ENCODE measurements around the gene CCDC91.

CCDC91 gene

GRCh38 chr12:28486521-28486920 is 296.3 kb downstream of the CCDC91 start:
- Histone ChIP-seq H3K27me3 (replicated peaks; ENCODE audit: control insufficient read depth, insufficient read depth, low read length) (no peaks in the 10 kb centered on the region), H3K36me3 (ENCODE audit: control insufficient read depth, insufficient read depth, low read length) (no peaks in the 10 kb centered on the region), H3K4me3 (replicated peaks; ENCODE audit: low read depth, low read length) (no peak overlapping the region)
- TF ChIP-seq CTCF (IDR thresholded peaks at IDR 0.05; ENCODE audit: insufficient read depth, low read length, poor library complexity, severe bottlenecking) = no peak
- no peak for DNase-seq (ENCODE audit: extremely low read depth, insufficient read length)

- DNase-seq (ENCODE audit: extremely low read depth, insufficient read length) = no peak
- Histone ChIP-seq H3K4me3 (replicated peaks; ENCODE audit: low read depth, low read length) (no peak overlapping the region), H3K27me3 (replicated peaks; ENCODE audit: control insufficient read depth, insufficient read depth, low read length) (no peaks in the 10 kb centered on the region), H3K36me3 (ENCODE audit: control insufficient read depth, insufficient read depth, low read length) (no peaks in the 10 kb centered on the region)
- TF ChIP-seq CTCF (IDR thresholded peaks at IDR 0.05; ENCODE audit: insufficient read depth, low read length, poor library complexity, severe bottlenecking) = no peak
These were observed 299.0 kb downstream of the CCDC91 start for GRCh38 chr12:28489246-28489645.

- TF ChIP-seq CTCF (IDR thresholded peaks at IDR 0.05; ENCODE audit: insufficient read depth, low read length, poor library complexity, severe bottlenecking) = no peak
- H3K27me3 ChIP-seq (replicated peaks; ENCODE audit: control insufficient read depth, insufficient read depth, low read length) = no peaks in the 10 kb centered on the region
These were observed 307.7 kb downstream of the CCDC91 start for GRCh38 chr12:28497889-28498411.

GRCh38 chr12:28498850-28499249 is 308.6 kb downstream of the CCDC91 start:
- TF ChIP-seq CTCF (IDR thresholded peaks at IDR 0.05; ENCODE audit: insufficient read depth, low read length, poor library complexity, severe bottlenecking) = no peak
- no peak overlapping the region for H3K4me3 ChIP-seq (replicated peaks; ENCODE audit: low read depth, low read length)
- H3K27me3 ChIP-seq (replicated peaks; ENCODE audit: control insufficient read depth, insufficient read depth, low read length) = no peaks in the 10 kb centered on the region
- no peak for DNase-seq (ENCODE audit: extremely low read depth, insufficient read length)
- no peaks in the 10 kb centered on the region for H3K36me3 ChIP-seq (ENCODE audit: control insufficient read depth, insufficient read depth, low read length)

More at GRCh38 chr12:28497889-28498411, 307.7 kb downstream of the CCDC91 start:
- peak; percentile 56 for DNase-seq (ENCODE audit: extremely low read depth, insufficient read length)
- Histone ChIP-seq H3K36me3 (ENCODE audit: control insufficient read depth, insufficient read depth, low read length) (no peaks in the 10 kb centered on the region), H3K4me3 (replicated peaks; ENCODE audit: low read depth, low read length) (no peak overlapping the region)

- no peak for TF ChIP-seq CTCF (IDR thresholded peaks at IDR 0.05; ENCODE audit: insufficient read depth, low read length, poor library complexity, severe bottlenecking)
- no peaks in the 10 kb centered on the region for H3K27me3 ChIP-seq (replicated peaks; ENCODE audit: control insufficient read depth, insufficient read depth, low read length)
- DNase-seq (ENCODE audit: extremely low read depth, insufficient read length) = no peak
- H3K36me3 ChIP-seq (ENCODE audit: control insufficient read depth, insufficient read depth, low read length) = no peaks in the 10 kb centered on the region
- H3K4me3 ChIP-seq (replicated peaks; ENCODE audit: low read depth, low read length) = no peak overlapping the region
These were observed 310.2 kb downstream of the CCDC91 start for GRCh38 chr12:28500373-28501024.

Measured in GM06990 (cell line).